Activated naive CD4-positive, alpha-beta T cell treated with anti-CD3 and anti-CD28 coated beads, Interleukin-2, amount 50 U/mL, for 24 hours (primary cell): ENCODE results near the gene ACTR1A.
"Not testable (repeated sequence)": the region's sequence is repeated elsewhere in the genome, so short reads cannot be mapped to it uniquely, and the experiment has no call there.

Experiments
- H3K27ac Mint-ChIP-seq: one replicate; pipeline ENCODE4 v1.8.0; 2021; ENCODE audit warnings: mild to moderate bottlenecking, mixed read lengths
- H3K27me3 Mint-ChIP-seq: one replicate; pipeline ENCODE4 v1.8.0; 2021; ENCODE audit warnings: mixed read lengths
- H3K36me3 Mint-ChIP-seq: one replicate; pipeline ENCODE4 v1.8.0; 2021; ENCODE audit warnings: mixed read lengths
- H3K4me1 Mint-ChIP-seq: one replicate; pipeline ENCODE4 v1.8.0; 2021; ENCODE audit warnings: mixed read lengths
- H3K4me3 Mint-ChIP-seq: one replicate; pipeline ENCODE4 v1.8.0; 2021; ENCODE audit warnings: mild to moderate bottlenecking, mixed read lengths
- H3K9me3 Mint-ChIP-seq: one replicate; pipeline ENCODE4 v1.8.0; 2021; ENCODE audit warnings: mixed read lengths

The ACTR1A gene

GRCh38 chr10:102503264-102504178, 1.0 kb upstream of the ACTR1A start, which contains the start of gene SUFU:
Gene SUFU (plus strand): TSS chr10:102503972. CDS start chr10:102504153, 181 bp downstream.
- Mint-ChIP-seq H3K27me3 (no peaks in the 10 kb centered on the region), H3K4me1 (peaks cover 46% of the 10 kb centered on the region), H3K4me3 (no peak within 1 kb of the TSS), H3K27ac (peak within 1 kb of the TSS; percentile 65), H3K9me3 (no peaks in the 10 kb centered on the region), H3K36me3 (no peaks in the 10 kb centered on the region)

GRCh38 chr10:102502029-102502336, 529 bp downstream of the ACTR1A start:
- H3K36me3 Mint-ChIP-seq = no peaks in the 10 kb centered on the region
- no peaks in the 10 kb centered on the region for H3K27me3 Mint-ChIP-seq
- no peaks in the 10 kb centered on the region for H3K9me3 Mint-ChIP-seq
- no peak overlapping the region for H3K4me3 Mint-ChIP-seq
- H3K4me1 Mint-ChIP-seq = peaks cover 52% of the 10 kb centered on the region
- no peak overlapping the region for H3K27ac Mint-ChIP-seq

GRCh38 chr10:102501201-102502028, 1.1 kb downstream of the ACTR1A start:
- Mint-ChIP-seq H3K36me3 (no peaks in the 10 kb centered on the region), H3K27ac (no peak overlapping the region), H3K27me3 (no peaks in the 10 kb centered on the region), H3K9me3 (no peaks in the 10 kb centered on the region), H3K4me1 (peaks cover 52% of the 10 kb centered on the region), H3K4me3 (no peak overlapping the region)

GRCh38 chr10:102500686-102501085, 1.8 kb downstream of the ACTR1A start:
- peaks cover 54% of the 10 kb centered on the region for H3K4me1 Mint-ChIP-seq
- not testable (repeated sequence) for H3K9me3 Mint-ChIP-seq, H3K4me3 Mint-ChIP-seq, H3K27me3 Mint-ChIP-seq, H3K27ac Mint-ChIP-seq, H3K36me3 Mint-ChIP-seq

GRCh38 chr10:102499356-102499755, 3.2 kb downstream of the ACTR1A start:
- no peaks in the 10 kb centered on the region for H3K27me3 Mint-ChIP-seq
- peaks cover 41% of the 10 kb centered on the region for H3K4me1 Mint-ChIP-seq
- no peaks in the 10 kb centered on the region for H3K36me3 Mint-ChIP-seq
- no peaks in the 10 kb centered on the region for H3K9me3 Mint-ChIP-seq
- H3K4me3 Mint-ChIP-seq = no peak overlapping the region
- no peak overlapping the region for H3K27ac Mint-ChIP-seq

- H3K9me3 Mint-ChIP-seq = no peaks in the 10 kb centered on the region
- no peak overlapping the region for H3K27ac Mint-ChIP-seq
- peaks cover 48% of the 10 kb centered on the region for H3K4me1 Mint-ChIP-seq
- no peaks in the 10 kb centered on the region for H3K27me3 Mint-ChIP-seq
- H3K36me3 Mint-ChIP-seq = no peaks in the 10 kb centered on the region
- H3K4me3 Mint-ChIP-seq = no peak overlapping the region
These were observed 5.0 kb downstream of the ACTR1A start for GRCh38 chr10:102497545-102497944.

GRCh38 chr10:102493771-102494170, 8.7 kb downstream of the ACTR1A start:
- Mint-ChIP-seq H3K4me3 (no peak overlapping the region), H3K27ac (no peak overlapping the region), H3K4me1 (peaks cover 39% of the 10 kb centered on the region), H3K36me3 (peaks cover 4% of the 10 kb centered on the region), H3K27me3 (no peaks in the 10 kb centered on the region), H3K9me3 (no peaks in the 10 kb centered on the region)

GRCh38 chr10:102492983-102493382, 9.5 kb downstream of the ACTR1A start:
- no peaks in the 10 kb centered on the region for H3K9me3 Mint-ChIP-seq
- H3K4me1 Mint-ChIP-seq = peaks cover 33% of the 10 kb centered on the region
- H3K27ac Mint-ChIP-seq = peak overlapping the region; percentile 72
- H3K4me3 Mint-ChIP-seq = no peak overlapping the region
- H3K36me3 Mint-ChIP-seq = peaks cover 4% of the 10 kb centered on the region
- no peaks in the 10 kb centered on the region for H3K27me3 Mint-ChIP-seq

- Mint-ChIP-seq H3K4me3 (no peak overlapping the region), H3K27ac (no peak overlapping the region), H3K36me3 (peaks cover 6% of the 10 kb centered on the region), H3K4me1 (peaks cover 28% of the 10 kb centered on the region), H3K9me3 (no peaks in the 10 kb centered on the region), H3K27me3 (no peaks in the 10 kb centered on the region)
These were observed 10.1 kb downstream of the ACTR1A start for GRCh38 chr10:102492344-102492939.

GRCh38 chr10:102491136-102491535, 11.4 kb downstream of the ACTR1A start:
- no peak overlapping the region for H3K27ac Mint-ChIP-seq
- no peaks in the 10 kb centered on the region for H3K27me3 Mint-ChIP-seq
- peaks cover 6% of the 10 kb centered on the region for H3K36me3 Mint-ChIP-seq
- peaks cover 15% of the 10 kb centered on the region for H3K4me1 Mint-ChIP-seq
- H3K4me3 Mint-ChIP-seq = no peak overlapping the region
- H3K9me3 Mint-ChIP-seq = no peaks in the 10 kb centered on the region

GRCh38 chr10:102485093-102485784, 17.3 kb downstream of the ACTR1A start:
- Mint-ChIP-seq H3K4me1 (no peaks in the 10 kb centered on the region), H3K9me3 (no peaks in the 10 kb centered on the region), H3K27ac (no peak overlapping the region), H3K4me3 (no peak overlapping the region), H3K36me3 (peaks cover 9% of the 10 kb centered on the region), H3K27me3 (no peaks in the 10 kb centered on the region)

GRCh38 chr10:102484021-102484420, 18.5 kb downstream of the ACTR1A start:
- no peak overlapping the region for H3K4me3 Mint-ChIP-seq
- H3K4me1 Mint-ChIP-seq = peaks cover 2% of the 10 kb centered on the region
- H3K9me3 Mint-ChIP-seq = no peaks in the 10 kb centered on the region
- no peaks in the 10 kb centered on the region for H3K27me3 Mint-ChIP-seq
- H3K36me3 Mint-ChIP-seq = peaks cover 9% of the 10 kb centered on the region
- H3K27ac Mint-ChIP-seq = no peak overlapping the region

GRCh38 chr10:102480396-102480795, 22.1 kb downstream of the ACTR1A start:
- no peak overlapping the region for H3K27ac Mint-ChIP-seq

GRCh38 chr10:102479651-102480050, 22.9 kb downstream of the ACTR1A start:
- H3K9me3 Mint-ChIP-seq = no peaks in the 10 kb centered on the region
- peaks cover 20% of the 10 kb centered on the region for H3K4me1 Mint-ChIP-seq
- no peak overlapping the region for H3K4me3 Mint-ChIP-seq
- no peak overlapping the region for H3K27ac Mint-ChIP-seq
- peaks cover 3% of the 10 kb centered on the region for H3K36me3 Mint-ChIP-seq
- no peaks in the 10 kb centered on the region for H3K27me3 Mint-ChIP-seq

More at GRCh38 chr10:102480396-102480795, 22.1 kb downstream of the ACTR1A start:
- peaks cover 16% of the 10 kb centered on the region for H3K4me1 Mint-ChIP-seq
- no peaks in the 10 kb centered on the region for H3K9me3 Mint-ChIP-seq
- H3K27me3 Mint-ChIP-seq = no peaks in the 10 kb centered on the region
- H3K36me3 Mint-ChIP-seq = peaks cover 3% of the 10 kb centered on the region
- no peak overlapping the region for H3K4me3 Mint-ChIP-seq

- Mint-ChIP-seq H3K4me1 (peaks cover 38% of the 10 kb centered on the region), H3K27me3 (no peaks in the 10 kb centered on the region), H3K4me3 (no peak overlapping the region), H3K9me3 (no peaks in the 10 kb centered on the region), H3K27ac (peak overlapping the region; percentile 76), H3K36me3 (no peaks in the 10 kb centered on the region)
These were observed 25.9 kb downstream of the ACTR1A start for GRCh38 chr10:102476466-102477141.
